ENCODE measurements around the gene DYDC2. TPM values are rescaled to one million over a fixed set of nuclear protein-coding genes. Genes with fewer than 3 reads are reported as not detected.
A peak's percentile ranks its signal among the peaks of the same experiment; 100 is the strongest.

DYDC2 gene
- total and polyA plus RNA-seq, 2 of the 4 experiments (the other 2 are of a cell fraction), result not detected

GRCh38 chr10:80324086-80324485 is 32.5 kb upstream of the DYDC2 start:
- H2AK5ac ChIP-seq (ENCODE audit: low read depth, low read length), result no peak overlapping the region
- no TSS peak for BruUV-seq (replicated peaks)

More at GRCh38 chr10:80324086-80324485, 32.5 kb upstream of the DYDC2 start:
- no peak overlapping the region for H3K18ac ChIP-seq (ENCODE audit: low read depth, low read length)
- TF ChIP-seq RCOR1 (IDR thresholded peaks at IDR 0.05; ENCODE audit: insufficient replicate concordance, low read length), result no peak
- no peak for TF ChIP-seq CHD1 (IDR thresholded peaks at IDR 0.05; ENCODE audit: low read depth, low read length)
- TF ChIP-seq POLR2A (IDR thresholded peaks at IDR 0.05; ENCODE audit: low read depth, low read length), result no peak
- TF ChIP-seq ELK1 (IDR thresholded peaks at IDR 0.05; ENCODE audit: borderline replicate concordance, low read depth, low read length), result no peak
- TF ChIP-seq SMC3 (IDR thresholded peaks at IDR 0.05; ENCODE audit: low read depth, low read length), result no peak
- TF ChIP-seq MAFK (IDR thresholded peaks at IDR 0.05; ENCODE audit: low read depth, low read length), result no peak
- no peak for TF ChIP-seq CEBPB (IDR thresholded peaks at IDR 0.05; ENCODE audit: low read depth, low read length)
- TF ChIP-seq BHLHE40 (IDR thresholded peaks at IDR 0.05; ENCODE audit: low read depth, low read length), result no peak
- TF ChIP-seq MXI1 (IDR thresholded peaks at IDR 0.05; ENCODE audit: borderline replicate concordance, low read depth, low read length), result no peak
- TF ChIP-seq RFX5 (IDR thresholded peaks at IDR 0.05; ENCODE audit: low read depth, low read length), result no peak
- no peak for TF ChIP-seq MAZ (IDR thresholded peaks at IDR 0.05; ENCODE audit: borderline replicate concordance, low read depth, low read length)
- TF ChIP-seq USF2 (IDR thresholded peaks at IDR 0.05; ENCODE audit: low read depth, low read length), result no peak
- no peak for TF ChIP-seq NFE2L2 (IDR thresholded peaks at IDR 0.05; ENCODE audit: low read depth, low read length)
- TF ChIP-seq CTCF (conservative IDR thresholded peaks at IDR 0.05; ENCODE audit: low read depth, low read length), result no peak
- H3K27ac ChIP-seq (ENCODE audit: insufficient read depth, low read length), result no peak overlapping the region
- H4K8ac ChIP-seq (ENCODE audit: low read depth in 2 of 2, low read length in 2 of 2), result no peak overlapping the region
- H2BK15ac ChIP-seq (ENCODE audit: low read depth, low read length), result no peak overlapping the region
- H4K20me1 ChIP-seq (ENCODE audit: insufficient read depth, low read length), result no peaks in the 10 kb centered on the region
- ChIA-PET POLR2A (ENCODE audit: unreplicated experiment) (no interaction called here), CTCF (no interaction called here)
- H3K27me3 ChIP-seq (ENCODE audit: control insufficient read depth, insufficient read depth, low read length), result no peaks in the 10 kb centered on the region
- H3K36me3 ChIP-seq (ENCODE audit: control insufficient read depth, insufficient read depth, low read length), result no peaks in the 10 kb centered on the region
- H3K4me1 ChIP-seq (ENCODE audit: control insufficient read depth, insufficient read depth, low read length), result no peaks in the 10 kb centered on the region
- H2AFZ ChIP-seq (replicated peaks; ENCODE audit: low read length, poor library complexity), result no peak overlapping the region
- H3K4ac ChIP-seq (ENCODE audit: low read depth, low read length), result no peak overlapping the region
- no peak overlapping the region for H2BK5ac ChIP-seq (ENCODE audit: low read depth, low read length, poor library complexity, severe bottlenecking)
- no peaks in the 10 kb centered on the region for H3K79me1 ChIP-seq (ENCODE audit: low read depth in 1 of 2, low read length in 2 of 2)
- no peak overlapping the region for H4K5ac ChIP-seq (ENCODE audit: low read depth, low read length)
- no CpG with 5 or more reads among the region's 1 CpG for WGBS, 2 experiments (ENCODE audit: extremely low coverage in 2 of 2, insufficient read length in 1 of 2)
- H3K9me1 ChIP-seq (ENCODE audit: insufficient read depth, low read length), result no peaks in the 10 kb centered on the region
- no peaks in the 10 kb centered on the region for H3K9me3 ChIP-seq (ENCODE audit: control insufficient read depth, insufficient read depth, low read length)
- DNase-seq, result peak; percentile 16
- H3K9ac ChIP-seq (ENCODE audit: low read depth, low read length), result no peak overlapping the region
- dilution Hi-C loops (cut with HindIII; ENCODE audit: low sequenced_read_pairs, unreplicated experiment), result no loop called here
- H2BK20ac ChIP-seq (ENCODE audit: low read depth, low read length), result no peak overlapping the region
- no peak overlapping the region for H3K4me3 ChIP-seq (ENCODE audit: insufficient read depth, low read depth, low read length)
- intact Hi-C loops (cut with micrococcal nuclease), result no loop called here
- no peak overlapping the region for H3K23ac ChIP-seq (ENCODE audit: low read depth, low read length)
- in situ Hi-C loops (cut with MboI; ENCODE audit: low sequenced_read_pairs), result no loop called here
- H2BK120ac ChIP-seq (ENCODE audit: low read depth, low read length), result no peak overlapping the region
- no peak overlapping the region for H3K4me2 ChIP-seq (ENCODE audit: low read depth, low read length)
- H3K56ac ChIP-seq (ENCODE audit: extremely low read depth, insufficient read depth, low read length), result no peak overlapping the region
- H4K91ac ChIP-seq (ENCODE audit: insufficient read depth, low read depth, low read length), result no peak overlapping the region
- ATAC-seq (ENCODE audit: low read depth), result no peak
- H2AK9ac ChIP-seq (replicated peaks; ENCODE audit: low read depth, low read length, poor library complexity), result no peak overlapping the region
- no peak overlapping the region for H3K14ac ChIP-seq (replicated peaks; ENCODE audit: low read depth, low read length)
